Measurements from ENCODE around the gene TMEM225B.

The TMEM225B gene

DNA sequence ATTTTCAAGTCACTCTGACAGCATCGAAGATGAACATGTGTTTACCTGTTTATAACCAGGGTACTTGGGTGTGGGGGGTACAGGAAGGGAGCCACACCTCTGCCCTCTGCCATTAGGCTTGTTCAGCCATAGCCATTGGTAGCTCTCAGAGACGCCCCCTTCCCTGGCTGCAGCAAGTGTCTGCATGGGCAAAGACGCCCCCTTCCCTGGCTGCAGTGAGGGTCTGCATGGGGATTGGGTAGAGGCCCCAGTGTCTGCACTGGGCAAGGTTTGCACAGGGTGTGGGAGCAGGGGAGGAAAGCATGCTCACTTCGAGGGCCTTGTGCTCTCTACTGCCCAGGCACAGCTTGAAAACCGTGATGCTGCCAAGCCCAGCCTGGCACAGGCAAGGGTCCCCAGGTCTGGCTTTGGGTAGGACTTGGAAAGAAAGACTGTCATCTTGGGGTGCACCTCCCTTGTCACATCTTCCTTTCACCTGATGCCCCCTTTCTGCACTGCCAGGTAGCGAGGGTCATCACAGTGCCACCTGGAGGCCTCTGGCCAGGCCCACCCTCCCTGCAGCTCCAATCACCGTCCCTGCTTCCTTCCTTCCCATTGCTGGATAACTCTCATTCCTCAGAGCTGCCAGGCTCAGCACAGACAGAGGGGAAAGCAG, 3.7 kb downstream of the TMEM225B start:
- TF ChIP-seq ZNF274 (IDR thresholded peaks at IDR 0.05; ENCODE audit: low read depth, low read length): no peak
- no peak overlapping the region for H3K4me3 ChIP-seq (ENCODE audit: low read length)

DNA sequence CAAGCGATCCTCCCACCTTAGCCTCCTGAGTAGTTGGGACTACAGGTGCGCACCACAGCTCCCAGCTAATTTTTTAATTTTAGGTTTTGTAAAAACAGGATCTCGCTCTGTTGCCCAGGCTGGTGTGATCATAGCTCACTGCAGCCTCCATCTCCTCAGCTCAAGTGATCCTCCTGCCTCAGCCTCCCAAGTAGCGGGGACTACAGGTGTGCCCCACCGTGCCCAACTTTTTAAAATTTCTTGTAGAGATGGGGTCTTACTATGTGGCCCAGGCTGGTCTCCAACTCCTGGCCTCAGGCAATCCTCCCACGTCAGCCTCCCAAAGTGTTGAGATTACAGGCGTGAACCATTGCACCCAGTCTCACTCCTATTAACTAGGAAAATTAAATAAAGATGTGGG, 7.5 kb downstream of the TMEM225B start:
- TF ChIP-seq ZNF274 (IDR thresholded peaks at IDR 0.05; ENCODE audit: low read depth, low read length): no peak

DNA sequence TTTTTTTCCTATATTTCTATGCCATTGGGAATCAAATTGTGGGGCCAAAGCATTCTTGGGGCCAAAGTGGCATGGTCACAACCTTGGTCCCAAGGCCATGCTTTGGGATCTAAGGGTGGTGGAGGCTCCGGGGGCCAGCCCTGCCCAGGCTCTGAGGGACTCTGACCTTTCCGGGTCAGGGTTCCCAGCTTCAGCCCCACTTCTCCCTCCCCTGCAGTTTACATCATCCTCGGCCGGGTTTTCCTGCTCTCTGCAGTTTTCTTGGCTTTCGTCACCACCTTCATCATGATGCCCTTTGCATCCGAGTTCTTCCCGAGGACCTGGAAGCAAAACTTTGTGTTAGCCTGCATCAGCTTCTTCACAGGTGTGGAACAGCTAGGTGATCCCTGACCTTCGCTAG, 8.5 kb downstream of the TMEM225B start:
- no peak overlapping the region for H3K4me3 ChIP-seq (ENCODE audit: low read length)
- TF ChIP-seq ZNF274 (IDR thresholded peaks at IDR 0.05; ENCODE audit: low read depth, low read length): no peak

More for the DNA sequence above, 7.5 kb downstream of the TMEM225B start:
- no peak overlapping the region for H3K4me3 ChIP-seq (ENCODE audit: low read length)

DNA sequence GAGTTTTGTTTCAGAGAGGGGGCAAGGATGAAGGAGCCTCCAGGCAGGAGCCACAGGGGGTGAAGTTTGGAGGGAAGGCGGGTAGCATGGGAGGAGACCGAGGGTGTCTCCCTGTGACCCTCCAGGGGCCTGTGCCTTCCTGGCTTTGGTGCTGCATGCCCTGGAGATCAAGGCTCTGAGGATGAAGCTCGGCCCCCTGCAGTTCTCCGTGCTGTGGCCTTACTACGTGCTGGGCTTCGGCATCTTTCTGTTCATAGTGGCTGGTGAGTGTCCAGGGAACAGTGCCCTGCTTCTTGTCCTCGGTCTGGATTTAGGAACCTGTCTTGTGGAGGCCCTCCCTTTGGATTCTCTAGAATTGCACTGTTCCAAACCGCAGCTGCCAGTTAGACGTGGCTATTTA, 9.5 kb downstream of the TMEM225B start:
- no peak for TF ChIP-seq ZNF274 (IDR thresholded peaks at IDR 0.05; ENCODE audit: low read depth, low read length)
- no peak overlapping the region for H3K4me3 ChIP-seq (ENCODE audit: low read length)

DNA sequence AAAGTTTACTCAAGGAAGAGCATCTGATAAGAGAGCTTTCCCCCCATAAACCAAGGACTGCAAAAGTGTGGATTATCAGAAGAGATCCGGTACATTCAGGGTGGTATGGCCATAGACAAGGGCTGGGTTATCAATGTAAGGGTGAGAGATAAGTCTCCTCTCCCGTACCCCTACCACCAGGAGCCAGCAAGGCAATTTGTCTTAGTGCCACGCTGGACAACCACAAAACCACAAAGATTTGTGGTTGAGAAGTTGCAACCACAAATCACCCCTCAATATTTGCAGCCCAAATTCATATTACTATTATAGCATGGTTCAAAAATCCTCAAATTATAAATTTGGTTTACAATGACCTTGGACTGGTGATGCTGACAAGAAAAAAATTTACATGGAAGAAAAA, 16.4 kb downstream of the TMEM225B start:
- no peak overlapping the region for H3K4me3 ChIP-seq (ENCODE audit: low read length)
- no peak for TF ChIP-seq ZNF274 (IDR thresholded peaks at IDR 0.05; ENCODE audit: low read depth, low read length)

DNA sequence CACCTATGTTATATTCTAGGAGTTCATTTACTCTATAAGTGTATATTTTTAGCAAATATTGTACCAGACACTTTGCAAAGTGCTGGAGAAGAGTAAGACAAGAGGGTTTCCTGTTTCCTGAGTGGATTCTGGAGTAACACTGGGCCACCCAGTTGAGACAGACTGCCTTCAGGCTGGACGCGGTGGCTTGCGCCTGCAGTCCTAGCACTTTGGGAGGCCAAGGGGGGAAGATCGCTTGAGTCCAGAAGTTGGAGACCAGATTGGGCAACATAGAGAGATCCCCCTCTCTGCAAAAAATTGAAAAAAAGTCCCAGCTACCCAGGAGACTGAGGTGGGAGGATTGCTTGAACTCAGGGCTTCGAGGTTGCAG, 17.9 kb downstream of the TMEM225B start:
- peak overlapping the region; percentile 80; the same call in 1 of the 2 replicates for H3K4me3 ChIP-seq (ENCODE audit: low read length)
- no peak for TF ChIP-seq ZNF274 (IDR thresholded peaks at IDR 0.05; ENCODE audit: low read depth, low read length)

DNA sequence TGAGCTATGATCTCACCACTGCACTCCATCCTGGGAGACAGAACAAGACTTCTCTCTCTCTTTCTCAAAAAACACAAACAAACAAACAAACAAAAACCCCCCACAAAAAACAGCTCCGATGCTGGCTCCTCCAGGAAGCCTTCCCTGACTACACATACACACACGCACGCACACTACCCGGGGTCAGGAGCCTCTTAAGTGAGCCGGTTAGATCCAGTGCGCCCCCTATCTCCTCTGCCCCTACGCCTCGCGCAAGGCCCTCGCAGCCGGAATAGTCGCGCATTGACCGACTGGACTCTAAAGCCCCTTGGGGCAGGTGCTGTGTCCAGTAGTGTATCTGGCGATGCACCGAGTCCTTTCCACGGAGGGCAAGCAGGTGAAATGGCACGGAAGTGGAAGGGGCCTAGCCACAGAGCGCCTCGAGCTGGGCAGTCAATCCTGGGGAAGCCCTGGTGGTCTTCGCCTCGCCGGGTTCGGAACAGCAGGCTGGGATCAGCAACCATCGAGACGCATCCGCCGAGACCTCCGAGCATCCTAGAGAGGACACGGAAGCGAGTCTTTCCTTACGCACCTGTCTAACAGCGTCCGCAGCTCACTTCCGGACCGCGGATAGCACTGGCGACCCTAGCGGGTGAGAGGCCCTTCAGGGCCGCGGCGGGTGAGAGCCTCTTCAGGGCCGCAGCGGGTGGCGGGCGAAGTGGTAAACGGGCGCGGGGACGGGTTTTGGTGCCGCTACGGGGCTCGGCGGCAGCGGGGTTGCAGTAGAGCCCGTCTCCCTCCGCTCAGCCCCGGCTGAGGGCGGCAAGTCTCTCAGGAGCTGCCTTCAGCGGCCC, 18.5 kb downstream of the TMEM225B start, which contains the start of gene ZSCAN25:
TSS of gene ZSCAN25 (plus strand) at position 588 of the 833 bp plus-strand sequence. CDS start 2,661 bp downstream, outside the sequence.
- no peak for TF ChIP-seq ZNF274 (IDR thresholded peaks at IDR 0.05; ENCODE audit: low read depth, low read length)
- H3K4me3 ChIP-seq (ENCODE audit: low read length): peak within 1 kb of the TSS; percentile 80

DNA sequence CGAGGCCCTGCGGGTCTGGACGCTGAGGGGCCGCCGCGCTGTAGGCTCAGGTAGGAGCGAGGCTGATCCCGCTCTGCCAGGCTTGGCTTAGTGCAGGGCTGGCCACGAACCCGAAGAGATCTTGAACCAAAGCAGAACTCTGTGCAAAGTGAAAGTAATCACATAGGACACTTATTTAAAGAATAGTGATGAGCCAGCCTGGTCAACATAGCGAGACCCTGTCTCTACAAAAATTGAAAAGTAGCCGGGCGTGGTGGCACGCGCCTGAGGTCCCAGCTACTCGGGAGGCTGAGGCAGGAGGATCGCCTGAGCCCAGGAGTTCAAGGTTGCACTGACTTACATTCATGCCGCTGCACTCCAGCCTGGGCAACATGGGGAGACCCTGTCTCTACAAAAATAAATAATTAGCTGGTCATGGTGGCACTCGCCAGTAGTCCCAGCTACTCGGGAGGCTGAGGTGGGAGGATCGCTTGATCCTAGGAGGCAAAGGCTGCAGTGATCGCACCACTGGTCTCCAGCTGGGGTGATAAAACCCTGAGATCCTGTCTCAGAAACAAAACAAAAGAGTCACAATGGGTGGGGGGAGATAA, 19.2 kb downstream of the TMEM225B start:
- no peak for TF ChIP-seq ZNF274 (IDR thresholded peaks at IDR 0.05; ENCODE audit: low read depth, low read length)

DNA sequence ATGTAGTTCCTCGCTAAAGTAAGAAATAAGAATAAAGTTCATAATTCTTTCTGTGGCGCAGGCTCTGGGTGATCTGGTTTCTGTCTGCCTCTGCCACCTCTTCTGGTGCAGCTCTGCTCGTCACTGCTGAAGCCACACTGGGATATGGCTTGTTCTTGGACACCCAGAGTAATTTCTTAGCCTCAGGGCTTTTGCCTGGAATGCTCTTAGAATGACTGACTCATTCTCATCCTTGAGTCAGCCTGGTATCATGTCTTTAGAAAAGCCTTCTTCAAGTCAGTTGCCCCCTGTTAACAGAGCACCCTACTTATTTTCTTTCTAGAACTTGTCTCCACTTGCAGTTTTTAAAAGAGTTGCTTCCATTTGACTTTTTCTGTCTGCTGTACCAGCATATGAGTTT, 20.7 kb downstream of the TMEM225B start:
- H3K4me3 ChIP-seq (ENCODE audit: low read length): no peak overlapping the region
- TF ChIP-seq ZNF274 (IDR thresholded peaks at IDR 0.05; ENCODE audit: low read depth, low read length): no peak

More for the DNA sequence above, 19.2 kb downstream of the TMEM225B start:
- peak overlapping the region; percentile 80 for H3K4me3 ChIP-seq (ENCODE audit: low read length)

DNA sequence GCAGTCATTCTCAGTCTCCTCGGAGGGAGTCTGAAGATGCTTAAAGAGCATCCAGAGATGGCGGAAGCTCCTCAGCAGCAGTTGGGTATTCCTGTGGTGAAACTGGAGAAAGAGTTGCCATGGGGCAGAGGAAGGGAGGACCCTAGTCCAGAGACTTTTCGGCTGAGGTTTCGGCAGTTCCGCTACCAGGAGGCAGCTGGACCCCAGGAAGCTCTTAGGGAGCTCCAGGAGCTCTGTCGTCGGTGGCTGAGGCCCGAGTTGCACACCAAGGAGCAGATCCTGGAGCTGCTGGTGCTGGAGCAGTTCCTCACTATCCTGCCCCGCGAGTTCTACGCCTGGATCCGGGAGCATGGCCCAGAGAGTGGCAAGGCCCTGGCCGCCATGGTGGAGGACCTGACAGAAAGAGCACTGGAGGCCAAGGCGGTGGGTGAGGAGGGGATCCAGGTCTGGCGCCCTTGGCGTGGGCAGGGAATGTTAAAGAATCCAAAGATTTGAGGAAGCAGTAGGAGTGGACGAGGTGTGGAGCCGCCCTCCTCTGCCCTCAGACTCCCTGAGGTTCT, 21.6 kb downstream of the TMEM225B start:
- no peak overlapping the region for H3K4me3 ChIP-seq (ENCODE audit: low read length)
- TF ChIP-seq ZNF274 (IDR thresholded peaks at IDR 0.05; ENCODE audit: low read depth, low read length): no peak

DNA sequence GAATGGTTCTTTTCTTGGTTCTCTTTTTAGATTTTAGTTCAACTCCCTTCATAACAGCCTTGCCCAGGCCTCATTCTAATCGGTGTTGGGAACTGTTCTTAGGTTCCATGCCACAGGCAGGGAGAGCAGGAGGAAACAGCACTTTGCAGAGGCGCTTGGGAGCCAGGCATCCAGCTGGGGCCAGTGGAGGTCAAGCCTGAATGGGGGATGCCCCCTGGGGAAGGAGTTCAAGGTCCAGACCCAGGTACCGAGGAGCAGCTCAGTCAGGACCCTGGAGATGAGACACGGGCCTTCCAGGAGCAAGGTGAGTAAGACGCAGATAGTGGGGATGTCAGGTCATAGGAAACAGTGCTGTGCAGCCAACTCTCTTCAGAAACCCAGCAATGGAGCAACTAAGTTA, 23.2 kb downstream of the TMEM225B start:
- no peak for TF ChIP-seq ZNF274 (IDR thresholded peaks at IDR 0.05; ENCODE audit: low read depth, low read length)
- H3K4me3 ChIP-seq (ENCODE audit: low read length): no peak overlapping the region

DNA sequence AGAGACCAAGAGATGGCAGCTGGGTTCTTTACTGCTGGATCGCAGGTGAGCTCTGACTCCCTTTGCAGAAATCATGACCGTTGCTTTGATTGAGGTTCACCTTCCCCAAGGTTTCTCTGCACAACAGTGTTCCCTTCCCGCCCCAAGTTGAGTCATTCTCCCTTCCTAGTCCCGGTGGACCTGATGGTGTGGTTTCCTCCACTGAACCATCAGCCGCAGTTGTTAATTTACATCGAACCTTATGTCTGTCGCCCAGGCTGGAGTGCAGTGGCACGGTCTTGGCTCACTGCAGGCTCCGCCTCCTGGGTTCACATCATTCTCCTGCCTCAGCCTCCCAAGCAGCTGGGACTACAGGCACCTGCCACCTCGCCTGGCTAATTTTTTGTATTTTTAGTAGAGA, 24.5 kb downstream of the TMEM225B start:
- no peak for TF ChIP-seq ZNF274 (IDR thresholded peaks at IDR 0.05; ENCODE audit: low read depth, low read length)
- H3K4me3 ChIP-seq (ENCODE audit: low read length): no peak overlapping the region

DNA sequence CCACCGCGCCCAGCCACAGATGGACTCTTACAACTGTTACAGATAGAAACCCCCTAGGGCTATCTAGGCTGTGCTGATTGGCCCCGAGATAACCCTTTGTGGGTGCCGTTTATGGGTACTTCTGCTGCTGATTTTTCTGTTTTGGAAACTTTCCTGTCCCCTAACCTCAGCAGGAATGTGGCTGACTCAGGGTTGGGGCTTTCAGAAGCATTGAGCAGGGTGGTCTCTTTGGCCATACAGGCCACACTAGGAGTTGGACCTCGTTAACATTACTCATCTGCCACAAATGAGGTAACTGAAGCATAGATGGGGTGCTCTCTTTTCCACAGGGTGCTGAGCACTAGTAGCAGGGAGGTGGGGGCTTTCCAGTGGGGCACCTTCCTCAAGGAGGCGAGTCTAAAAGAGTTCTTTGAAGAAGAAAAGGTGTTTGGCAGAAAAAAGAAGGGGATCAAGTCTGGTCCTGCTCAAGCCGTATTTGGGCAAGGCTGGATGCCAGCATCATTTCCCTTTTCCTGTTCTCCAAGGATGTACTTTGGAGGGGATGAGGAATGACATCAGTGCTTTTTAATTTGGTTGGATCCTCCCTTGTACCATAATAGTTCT, 25.1 kb downstream of the TMEM225B start:
- no peak for TF ChIP-seq ZNF274 (IDR thresholded peaks at IDR 0.05; ENCODE audit: low read depth, low read length)

More for the DNA sequence above, 25.1 kb downstream of the TMEM225B start:
- no peak overlapping the region for H3K4me3 ChIP-seq (ENCODE audit: low read length)
